ENCODE data around the gene ARHGAP32. TPM values are rescaled to one million over a fixed set of nuclear protein-coding genes. Genes with fewer than 3 reads are reported as not detected.

ARHGAP32 gene
- total RNA-seq, 1 experiment from 2014 or later, result 22.0 TPM

GRCh38 chr11:128967578-128967977 lies 224.5 kb downstream of the ARHGAP32 start:
- H3K27me3 Mint-ChIP-seq (ENCODE audit: low read depth), result no peaks in the 10 kb centered on the region
- H3K79me2 ChIP-seq (ENCODE audit: insufficient read depth, low read length), result no peaks in the 10 kb centered on the region
- no CpG with 5 or more reads among the region's 6 CpGs for WGBS (ENCODE audit: extremely low coverage, insufficient read length, low lambda C conversion rate)

More at GRCh38 chr11:128967578-128967977, 224.5 kb downstream of the ARHGAP32 start:
- H3K23ac ChIP-seq (ENCODE audit: insufficient read length, low read depth, low read length), result no peak overlapping the region
- H3K79me1 ChIP-seq (ENCODE audit: insufficient read depth, low read depth, low read length, poor library complexity, severe bottlenecking), result no peaks in the 10 kb centered on the region
- no peak overlapping the region for H4K8ac ChIP-seq (replicated peaks; ENCODE audit: insufficient read length, low read depth, low read length)
- H3K4me1 ChIP-seq (ENCODE audit: insufficient read depth, low read length), result no peaks in the 10 kb centered on the region
- Mint-ChIP-seq H3K9me3 (no peaks in the 10 kb centered on the region), H3K4me3 (no peak overlapping the region), H3K36me3 (ENCODE audit: insufficient read depth in 1 of 3, low read depth in 3 of 3) (peaks cover 18 to 26% (median 26%) of the 10 kb centered on the region in 3 experiments; a peak in 6 of 7 replicates), H3K27ac (no peak overlapping the region), H3K4me1 (peaks cover 7 to 9% of the 10 kb centered on the region in 2 experiments; a peak in 3 of 4 replicates)
- H2AK5ac ChIP-seq (ENCODE audit: insufficient read length, low read length), result no peak overlapping the region
- no peaks in the 10 kb centered on the region for H3K27me3 ChIP-seq (ENCODE audit: insufficient read depth, low read length)
- H3K9ac ChIP-seq (ENCODE audit: extremely low read depth, insufficient read length, low read length), result no peak overlapping the region
- H2BK12ac ChIP-seq (ENCODE audit: insufficient read length, low read depth, low read length), result no peak overlapping the region
- H3K9me3 ChIP-seq (ENCODE audit: control insufficient read depth, low read depth, low read length), result no peaks in the 10 kb centered on the region
- no peak overlapping the region for H2BK5ac ChIP-seq (ENCODE audit: insufficient read length, low read length)
- H2BK15ac ChIP-seq (ENCODE audit: low read depth, low read length), result no peak overlapping the region
- no peak overlapping the region for H3K4ac ChIP-seq (ENCODE audit: low read depth, low read length)
- no peak overlapping the region for H3K56ac ChIP-seq (ENCODE audit: insufficient read length, low read depth, low read length)
- no peak overlapping the region for H3K4me2 ChIP-seq (ENCODE audit: insufficient read depth, insufficient read length, low read length)
- H3K14ac ChIP-seq (ENCODE audit: insufficient read depth, low read length), result no peak overlapping the region
- H3K27ac ChIP-seq (ENCODE audit: insufficient read length, low read depth, low read length), result no peak overlapping the region
- no peak overlapping the region for H2AFZ ChIP-seq (ENCODE audit: low read length)
- DNase-seq, result no peak
- H2BK20ac ChIP-seq (ENCODE audit: low read depth, low read length, poor library complexity, severe bottlenecking), result no peak overlapping the region
- no peak overlapping the region for H4K5ac ChIP-seq (ENCODE audit: insufficient read length, low read depth, low read length)
- no peak overlapping the region for H3K18ac ChIP-seq (ENCODE audit: insufficient read length, low read depth, low read length)
- H4K20me1 ChIP-seq (ENCODE audit: control insufficient read depth, insufficient read depth, insufficient read length), result no peaks in the 10 kb centered on the region
- H4K91ac ChIP-seq (ENCODE audit: insufficient read length, low read depth, low read length), result no peak overlapping the region
- H3T11ph ChIP-seq (ENCODE audit: low read length), result no peak overlapping the region
- H2BK120ac ChIP-seq (ENCODE audit: low read depth, low read length, poor library complexity, severe bottlenecking), result no peak overlapping the region
- TF ChIP-seq CTCF (conservative IDR thresholded peaks at IDR 0.05), result no peak
- no peaks in the 10 kb centered on the region for H3K23me2 ChIP-seq (ENCODE audit: insufficient read length, low read depth, low read length, poor library complexity, severe bottlenecking)
